ENCODE measurements around the gene PAK4. TPM values are rescaled to one million over a fixed set of nuclear protein-coding genes. Genes with fewer than 3 reads are reported as not detected.
"Not testable (repeated sequence)": the region's sequence is repeated elsewhere in the genome, so short reads cannot be mapped to it uniquely, and the experiment has no call there.

Gene PAK4
- total RNA-seq, 2 experiments from 2014 or later: 9.8 to 11.5 TPM

- no peak overlapping the region for H3K27ac Mint-ChIP-seq
- no peaks in the 10 kb centered on the region for H3K36me3 Mint-ChIP-seq (ENCODE audit: low read depth)
- DNase-seq: no peak
- H3K27me3 Mint-ChIP-seq: peaks cover 3% of the 10 kb centered on the region
- H3K4me3 Mint-ChIP-seq: no peak overlapping the region
- ATAC-seq: no peak
- TF ChIP-seq CTCF (IDR thresholded peaks at IDR 0.05): no peak
- intact Hi-C loops (cut with micrococcal nuclease): no loop called here
- H3K9me3 Mint-ChIP-seq: no peaks in the 10 kb centered on the region
- ChIA-PET CTCF (interaction anchor here (1.0 to 2.0 kb wide), 8 partner anchors 11 to 235 kb away, joined by 3 to 8 read pairs (median 3); no protein-coding TSS in a partner anchor), POLR2A (no interaction called here)
- H3K4me1 Mint-ChIP-seq (ENCODE audit: low read depth): no peaks in the 10 kb centered on the region
These were observed 13.9 kb upstream of the PAK4 start for GRCh38 chr19:39111593-39112199.

- ChIA-PET CTCF (interaction anchor here (2.0 kb wide), 1 partner anchor 10 kb away, joined by 7 read pairs; no protein-coding TSS in a partner anchor), POLR2A (no interaction called here)
- Mint-ChIP-seq H3K9me3 (no peaks in the 10 kb centered on the region), H3K4me1 (ENCODE audit: low read depth) (no peaks in the 10 kb centered on the region), H3K36me3 (ENCODE audit: low read depth) (no peaks in the 10 kb centered on the region), H3K27ac (no peak overlapping the region), H3K4me3 (no peak overlapping the region), H3K27me3 (peaks cover 3% of the 10 kb centered on the region)
- ATAC-seq (no peak), DNase-seq (no peak)
- no peak for TF ChIP-seq CTCF (IDR thresholded peaks at IDR 0.05)
- intact Hi-C loops (cut with micrococcal nuclease): no loop called here
These were observed 13.2 kb upstream of the PAK4 start for GRCh38 chr19:39112338-39112890.

DNA sequence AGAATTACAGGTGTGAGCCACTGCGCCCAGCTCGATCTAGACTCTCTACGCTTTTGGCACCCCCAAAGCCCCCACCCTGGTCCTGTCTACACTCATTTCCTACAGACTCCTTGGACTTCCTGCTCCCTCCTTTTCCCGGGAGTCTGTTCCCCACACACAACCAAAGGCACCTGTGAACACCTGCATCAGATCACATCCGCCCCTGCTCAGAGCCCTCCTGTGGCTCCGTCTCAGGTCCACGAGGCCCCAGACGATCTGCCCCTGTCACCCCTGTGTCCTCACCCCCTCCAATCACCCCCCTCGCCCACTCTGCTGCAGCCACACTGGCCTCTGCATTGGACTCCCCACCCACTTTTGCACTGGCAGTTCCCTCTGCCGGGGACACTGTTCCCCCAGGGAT is 12.4 kb upstream of the PAK4 start:
- no peak for DNase-seq
- no peaks in the 10 kb centered on the region for H3K4me1 Mint-ChIP-seq (ENCODE audit: low read depth)
- no peaks in the 10 kb centered on the region for H3K9me3 Mint-ChIP-seq
- H3K36me3 Mint-ChIP-seq (ENCODE audit: low read depth): no peaks in the 10 kb centered on the region
- peaks cover 3% of the 10 kb centered on the region for H3K27me3 Mint-ChIP-seq
- no peak overlapping the region for H3K4me3 Mint-ChIP-seq
- intact Hi-C loops (cut with micrococcal nuclease): no loop called here
- no peak for ATAC-seq
- no peak for TF ChIP-seq CTCF (IDR thresholded peaks at IDR 0.05)
- ChIA-PET POLR2A (no interaction called here), CTCF (no interaction called here)
- H3K27ac Mint-ChIP-seq: no peak overlapping the region

- ATAC-seq (no peak), DNase-seq (no peak)
- Mint-ChIP-seq H3K4me3 (no peak overlapping the region), H3K9me3 (no peaks in the 10 kb centered on the region), H3K27ac (no peak overlapping the region), H3K4me1 (ENCODE audit: low read depth) (no peaks in the 10 kb centered on the region), H3K36me3 (ENCODE audit: low read depth) (no peaks in the 10 kb centered on the region), H3K27me3 (peaks cover 3% of the 10 kb centered on the region)
- no peak for TF ChIP-seq CTCF (IDR thresholded peaks at IDR 0.05)
- intact Hi-C loops (cut with micrococcal nuclease): no loop called here
- ChIA-PET CTCF (interaction anchor here (0.8 kb wide), 1 partner anchor 64 kb away, joined by 3 read pairs; no protein-coding TSS in a partner anchor), POLR2A (no interaction called here)
These were observed 10.3 kb upstream of the PAK4 start for GRCh38 chr19:39115105-39115847.

- POLR2A ChIA-PET; CTCF ChIA-PET; H3K4me1 Mint-ChIP-seq (ENCODE audit: low read depth); ATAC-seq; H3K9me3 Mint-ChIP-seq; DNase-seq; H3K4me3 Mint-ChIP-seq; intact Hi-C loops (cut with micrococcal nuclease); H3K27ac Mint-ChIP-seq; H3K36me3 Mint-ChIP-seq (ENCODE audit: low read depth); H3K27me3 Mint-ChIP-seq: not testable (repeated sequence)
These were observed 8.6 kb upstream of the PAK4 start for GRCh38 chr19:39117023-39117422.

Measured in activated CD8-positive, alpha-beta T cell treated with anti-CD3 and anti-CD28 coated beads for 36 hours (primary cell).